Mesothelial cell of epicardium (in vitro differentiated cells): ENCODE measurements around the gene PPM1A. TPM values are rescaled to one million over a fixed set of nuclear protein-coding genes. Genes with fewer than 3 reads are reported as not detected.

Experiments
- DNase-seq, 2 experiments: peaks; one replicate each; pipeline ENCODE4 v3.0.0; 2021; ENCODE audit warnings: low spot score in 2 of 2; ENCODE audit not compliant: unreplicated experiment in 2 of 2
- H3K27ac Mint-ChIP-seq: 2 replicates; pipeline ENCODE4 v1.8.0; 2021; ENCODE audit warnings: mixed read lengths
- H3K27me3 Mint-ChIP-seq: 2 replicates; pipeline ENCODE4 v1.8.0; 2021; ENCODE audit warnings: low read depth, mixed read lengths
- H3K36me3 Mint-ChIP-seq: 2 replicates; pipeline ENCODE4 v1.8.0; 2021; ENCODE audit warnings: mixed read lengths
- H3K4me1 Mint-ChIP-seq: 2 replicates; pipeline ENCODE4 v1.8.0; 2021; ENCODE audit warnings: mixed read lengths
- H3K4me3 Mint-ChIP-seq: 2 replicates; pipeline ENCODE4 v1.8.0; 2021; ENCODE audit warnings: mild to moderate bottlenecking, moderate library complexity, mixed read lengths
- H3K9me3 Mint-ChIP-seq: 2 replicates; pipeline ENCODE4 v1.8.0; 2021; ENCODE audit warnings: mixed read lengths
- total RNA-seq: library from RNA; stranded (reverse); gene quantifications from 3 replicates; pipeline ENCODE4 v1.2.1, GENCODE V29; 2021
- TF ChIP-seq, protein P1 (sequence below): fragments of 200-600 bp; sonication (generic); IDR thresholded peaks from one replicate; pipeline ENCODE4 v1.5.0; 2021; ENCODE audit warnings: antibody characterized with exemption; ENCODE audit not compliant: unreplicated experiment

Gene PPM1A
- total RNA-seq, 1 donor from 2014 or later, result 44.3 TPM

DNA sequence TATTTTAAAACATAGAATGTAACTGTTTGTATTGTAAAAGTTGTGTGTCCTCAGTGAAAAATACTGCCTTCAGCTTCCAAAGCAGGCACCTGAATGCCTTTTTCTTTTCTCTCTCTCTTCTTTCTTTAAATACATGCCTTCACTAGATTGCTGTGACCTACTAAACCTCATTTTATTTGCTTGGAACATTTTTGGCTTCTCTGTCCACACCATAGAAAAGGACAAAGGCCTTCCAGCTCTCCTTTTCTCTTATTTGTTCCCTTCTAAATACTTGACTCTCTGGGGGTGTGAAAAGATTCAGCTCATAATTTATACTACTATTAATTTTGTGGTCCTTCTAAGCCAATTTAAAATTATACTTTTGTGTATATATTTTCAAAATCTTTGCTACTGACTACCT, 38.4 kb downstream of the PPM1A start:
- peaks cover 34% of the 10 kb centered on the region for H3K36me3 Mint-ChIP-seq
- H3K4me3 Mint-ChIP-seq, result no peak overlapping the region
- H3K9me3 Mint-ChIP-seq, result no peaks in the 10 kb centered on the region
- TF ChIP-seq, protein P1, sequence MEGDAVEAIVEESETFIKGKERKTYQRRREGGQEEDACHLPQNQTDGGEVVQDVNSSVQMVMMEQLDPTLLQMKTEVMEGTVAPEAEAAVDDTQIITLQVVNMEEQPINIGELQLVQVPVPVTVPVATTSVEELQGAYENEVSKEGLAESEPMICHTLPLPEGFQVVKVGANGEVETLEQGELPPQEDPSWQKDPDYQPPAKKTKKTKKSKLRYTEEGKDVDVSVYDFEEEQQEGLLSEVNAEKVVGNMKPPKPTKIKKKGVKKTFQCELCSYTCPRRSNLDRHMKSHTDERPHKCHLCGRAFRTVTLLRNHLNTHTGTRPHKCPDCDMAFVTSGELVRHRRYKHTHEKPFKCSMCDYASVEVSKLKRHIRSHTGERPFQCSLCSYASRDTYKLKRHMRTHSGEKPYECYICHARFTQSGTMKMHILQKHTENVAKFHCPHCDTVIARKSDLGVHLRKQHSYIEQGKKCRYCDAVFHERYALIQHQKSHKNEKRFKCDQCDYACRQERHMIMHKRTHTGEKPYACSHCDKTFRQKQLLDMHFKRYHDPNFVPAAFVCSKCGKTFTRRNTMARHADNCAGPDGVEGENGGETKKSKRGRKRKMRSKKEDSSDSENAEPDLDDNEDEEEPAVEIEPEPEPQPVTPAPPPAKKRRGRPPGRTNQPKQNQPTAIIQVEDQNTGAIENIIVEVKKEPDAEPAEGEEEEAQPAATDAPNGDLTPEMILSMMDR, result no peak
- no peak overlapping the region for H3K27ac Mint-ChIP-seq
- H3K27me3 Mint-ChIP-seq, result no peaks in the 10 kb centered on the region
- DNase-seq, result no peak
- H3K4me1 Mint-ChIP-seq, result no peaks in the 10 kb centered on the region

DNA sequence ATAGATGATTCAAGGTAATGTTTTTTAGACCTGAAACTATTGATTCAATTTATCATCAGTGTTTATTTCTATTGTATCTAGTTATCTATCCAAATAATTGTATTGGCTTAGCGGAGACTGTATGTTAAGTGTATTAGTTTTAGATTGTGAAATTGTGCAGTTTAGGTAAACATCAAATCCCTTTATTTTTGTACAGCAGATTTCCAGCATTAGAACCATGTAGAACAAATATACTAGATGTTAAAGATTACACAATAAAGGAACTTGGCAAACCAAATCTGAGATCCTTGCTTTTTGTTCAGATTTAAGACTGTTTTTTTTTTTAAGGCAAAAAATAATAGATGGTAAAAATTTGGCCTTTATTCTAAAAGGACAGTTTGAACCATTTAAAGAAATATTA, 39.3 kb downstream of the PPM1A start:
- H3K27me3 Mint-ChIP-seq, result no peaks in the 10 kb centered on the region
- H3K9me3 Mint-ChIP-seq, result no peaks in the 10 kb centered on the region
- H3K4me3 Mint-ChIP-seq, result no peak overlapping the region
- peaks cover 29% of the 10 kb centered on the region for H3K36me3 Mint-ChIP-seq
- H3K27ac Mint-ChIP-seq, result no peak overlapping the region
- TF ChIP-seq, protein P1, result no peak
- no peaks in the 10 kb centered on the region for H3K4me1 Mint-ChIP-seq
- no peak for DNase-seq

DNA sequence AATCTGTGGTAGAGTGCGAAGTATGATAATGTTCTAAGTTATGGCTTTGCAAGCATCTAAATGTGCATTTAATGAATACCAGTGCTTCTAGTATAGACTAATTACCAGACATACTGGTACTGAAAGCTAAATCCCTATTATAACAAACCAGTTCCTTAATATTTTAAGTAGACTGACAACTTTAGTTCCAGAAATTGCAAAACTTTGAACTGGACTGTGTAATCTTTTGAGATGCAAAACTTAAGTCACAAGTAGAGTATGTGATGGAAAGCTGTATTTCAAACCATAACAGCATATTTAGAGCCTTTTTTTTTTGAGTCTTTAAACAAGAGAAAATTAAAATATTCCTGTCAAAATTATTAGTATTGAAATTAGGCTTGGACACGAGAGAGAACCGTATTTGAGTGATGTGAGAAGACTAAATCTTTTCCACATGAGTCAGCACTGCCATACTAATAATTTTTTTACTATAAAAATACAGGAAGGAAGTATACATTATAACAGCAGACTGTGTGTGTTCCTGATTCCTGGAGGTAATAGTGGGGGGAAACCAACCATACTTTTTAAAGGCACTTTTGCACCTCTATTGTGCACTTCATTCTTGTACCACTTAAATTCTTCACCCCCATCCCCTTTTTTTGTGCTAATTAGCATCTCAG, 45.5 kb downstream of the PPM1A start:
- Mint-ChIP-seq H3K27ac (no peak overlapping the region), H3K4me3 (no peak overlapping the region), H3K4me1 (no peaks in the 10 kb centered on the region)

DNA sequence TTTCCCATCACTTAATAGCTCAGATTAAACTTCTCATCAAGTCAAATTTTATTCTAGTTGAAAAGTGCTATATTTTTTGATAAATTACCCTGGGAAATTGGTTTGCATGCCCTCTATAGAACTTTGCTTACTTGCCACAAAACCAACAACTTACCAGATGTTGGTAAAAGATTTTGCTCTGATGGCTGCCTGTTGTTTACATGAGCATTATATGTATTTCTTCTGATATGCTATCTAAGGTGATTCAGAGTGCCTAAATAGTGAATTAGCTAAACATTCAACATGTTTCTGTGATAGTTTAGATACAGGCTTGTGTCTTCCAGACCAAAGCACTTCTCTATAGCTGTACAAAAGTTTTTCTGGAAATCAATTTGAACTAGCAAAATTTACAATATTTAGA, 51.0 kb downstream of the PPM1A start:
- no peak overlapping the region for H3K4me3 Mint-ChIP-seq

More for the DNA sequence above, 45.5 kb downstream of the PPM1A start:
- TF ChIP-seq, protein P1, result no peak
- no peaks in the 10 kb centered on the region for H3K9me3 Mint-ChIP-seq
- H3K27me3 Mint-ChIP-seq, result no peaks in the 10 kb centered on the region
- no peak for DNase-seq
- peaks cover 11% of the 10 kb centered on the region for H3K36me3 Mint-ChIP-seq

DNA sequence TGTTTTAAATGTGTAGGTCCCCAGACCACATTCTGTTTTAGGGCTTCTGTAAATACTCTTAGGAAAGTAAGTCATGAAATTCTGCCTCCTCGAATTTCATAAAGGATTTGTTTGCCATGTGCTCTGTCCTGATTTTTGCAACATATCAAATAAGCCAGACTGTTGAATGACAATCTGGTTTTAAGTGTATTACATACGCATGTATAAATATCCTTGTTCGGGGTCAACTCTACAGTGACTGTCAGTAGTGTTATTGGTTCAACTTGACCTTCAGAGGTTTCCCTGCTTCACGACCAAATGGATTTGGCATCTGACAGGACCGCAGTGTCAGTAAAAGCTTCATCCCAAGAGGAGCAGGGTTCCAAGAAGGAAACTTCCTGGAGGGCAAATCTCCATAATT, 52.7 kb downstream of the PPM1A start:
- TF ChIP-seq, protein P1, result no peak
- DNase-seq, result no peak
- Mint-ChIP-seq H3K4me3 (no peak overlapping the region), H3K27me3 (no peaks in the 10 kb centered on the region), H3K9me3 (no peaks in the 10 kb centered on the region), H3K4me1 (no peaks in the 10 kb centered on the region), H3K36me3 (no peaks in the 10 kb centered on the region), H3K27ac (no peak overlapping the region)

More for the DNA sequence above, 51.0 kb downstream of the PPM1A start:
- TF ChIP-seq, protein P1, result no peak
- DNase-seq, result no peak
- Mint-ChIP-seq H3K4me1 (no peaks in the 10 kb centered on the region), H3K9me3 (no peaks in the 10 kb centered on the region), H3K27me3 (no peaks in the 10 kb centered on the region), H3K27ac (no peak overlapping the region), H3K36me3 (no peaks in the 10 kb centered on the region)
